ENCODE results near the gene ADCY1.
"Not testable (repeated sequence)": the region's sequence is repeated elsewhere in the genome, so short reads cannot be mapped to it uniquely, and the experiment has no call there.

ADCY1 gene

GRCh38 chr7:45573661-45574415 lies at the start of gene ADCY1:
TSS of gene ADCY1 (plus strand) at chr7:45574368. CDS start at chr7:45574544, 176 bp downstream.
- no peak for DNase-seq (ENCODE audit: low spot score)

- no peak for DNase-seq (ENCODE audit: low spot score)
Measured at GRCh38 chr7:45524445-45524844, 49.7 kb upstream of the ADCY1 start.

- DNase-seq (ENCODE audit: low spot score): no peak
Measured at GRCh38 chr7:45525057-45525456, 49.1 kb upstream of the ADCY1 start.

GRCh38 chr7:45543473-45543872 lies 30.7 kb upstream of the ADCY1 start:
- DNase-seq (ENCODE audit: low spot score): no peak

- not testable (repeated sequence) for DNase-seq (ENCODE audit: low spot score)
Measured at GRCh38 chr7:45545105-45545710, 29.0 kb upstream of the ADCY1 start.

- not testable (repeated sequence) for DNase-seq (ENCODE audit: low spot score)
Measured at GRCh38 chr7:45548917-45549316, 25.3 kb upstream of the ADCY1 start.

- no peak for DNase-seq (ENCODE audit: low spot score)
Measured at GRCh38 chr7:45563401-45563800, 10.8 kb upstream of the ADCY1 start.

- no peak for DNase-seq (ENCODE audit: low spot score)
Measured at GRCh38 chr7:45563941-45564461, 10.2 kb upstream of the ADCY1 start.

GRCh38 chr7:45564485-45564884 lies 9.7 kb upstream of the ADCY1 start:
- DNase-seq (ENCODE audit: low spot score): no peak

- no peak for DNase-seq (ENCODE audit: low spot score)
Measured at GRCh38 chr7:45564886-45565455, 9.2 kb upstream of the ADCY1 start.

- no peak for DNase-seq (ENCODE audit: low spot score)
Measured at GRCh38 chr7:45566386-45566785, 7.8 kb upstream of the ADCY1 start.

GRCh38 chr7:45566961-45567360 lies 7.2 kb upstream of the ADCY1 start:
- no peak for DNase-seq (ENCODE audit: low spot score)

GRCh38 chr7:45567713-45568112 lies 6.5 kb upstream of the ADCY1 start:
- no peak for DNase-seq (ENCODE audit: low spot score)

GRCh38 chr7:45568536-45569289 lies 5.5 kb upstream of the ADCY1 start:
- no peak for DNase-seq (ENCODE audit: low spot score)

- no peak for DNase-seq (ENCODE audit: low spot score)
Measured at GRCh38 chr7:45569290-45569685, 4.9 kb upstream of the ADCY1 start.

GRCh38 chr7:45570797-45571196 lies 3.4 kb upstream of the ADCY1 start:
- no peak for DNase-seq (ENCODE audit: low spot score)

- DNase-seq (ENCODE audit: low spot score): no peak
Measured at GRCh38 chr7:45573204-45573603, 964 bp upstream of the ADCY1 start.

- no peak for DNase-seq (ENCODE audit: low spot score)
Measured at GRCh38 chr7:45574416-45574668, 174 bp downstream of the ADCY1 start.

- no peak for DNase-seq (ENCODE audit: low spot score)
Measured at GRCh38 chr7:45574669-45575500, 717 bp downstream of the ADCY1 start.

- no peak for DNase-seq (ENCODE audit: low spot score)
Measured at GRCh38 chr7:45575501-45576248, 1.5 kb downstream of the ADCY1 start.
